Measurements from ENCODE around the gene ARVCF.
A peak's percentile ranks its signal among the peaks of the same experiment; 100 is the strongest.

Gene ARVCF

DNA sequence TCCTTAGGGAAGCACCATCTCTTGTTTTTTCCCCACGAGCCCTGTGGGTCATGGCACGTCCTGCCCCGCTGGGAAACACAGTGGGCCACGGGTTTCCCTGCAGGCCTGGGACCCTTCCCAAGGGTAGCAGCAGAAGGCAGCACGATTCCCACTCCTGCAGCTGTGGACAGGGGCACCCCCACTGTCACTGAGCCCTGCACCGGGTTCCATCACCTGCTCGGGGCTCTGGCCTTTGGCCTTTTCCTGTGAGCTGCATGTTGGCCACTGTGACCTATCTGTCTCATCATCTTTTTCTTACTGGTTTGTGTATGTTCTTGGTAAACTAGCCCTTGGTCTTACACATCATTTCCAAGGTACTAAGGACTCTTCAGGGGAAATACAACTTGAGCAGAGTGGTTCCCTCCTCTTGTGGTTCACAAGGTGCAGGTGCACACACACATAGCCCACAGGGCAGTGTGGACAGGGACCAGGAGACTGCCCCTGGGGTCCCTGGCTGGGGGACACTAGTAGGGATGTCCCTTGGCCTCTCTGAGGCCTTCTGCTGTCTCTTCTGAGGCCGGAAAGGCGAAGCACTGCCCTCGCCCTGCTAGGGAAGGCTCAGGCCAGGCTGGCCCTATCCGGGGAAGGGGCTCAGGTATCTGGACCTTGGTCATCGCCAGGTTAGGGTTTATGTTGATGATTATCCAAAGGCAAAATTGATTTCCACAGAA is 56.0 kb downstream of the ARVCF start:
- Histone ChIP-seq H3K27me3 (ENCODE audit: control insufficient read depth in 1 of 2, insufficient read depth in 2 of 2, low read length in 2 of 2) (no peaks in the 10 kb centered on the region), H3K36me3 (ENCODE audit: control insufficient read depth in 1 of 2, insufficient read depth in 2 of 2, low read length in 2 of 2) (peaks cover 5 to 17% of the 10 kb centered on the region in 2 donors), H3K27ac (ENCODE audit: low read depth, low read length) (no peak overlapping the region), H3K9me3 (ENCODE audit: control insufficient read depth in 1 of 2, low read length in 2 of 2) (no peaks in the 10 kb centered on the region), H3K9ac (ENCODE audit: low read depth in 1 of 2, low read length in 2 of 2) (peak overlapping the region in 1 of 2 donors; percentile 39), H3K4me3 (ENCODE audit: low read depth in 1 of 2, low read length in 2 of 2) (no peak overlapping the region), H3K4me1 (ENCODE audit: control insufficient read depth in 1 of 2, insufficient read depth in 2 of 2, low read length in 2 of 2) (peaks cover 48 to 52% of the 10 kb centered on the region in 2 donors)

DNA sequence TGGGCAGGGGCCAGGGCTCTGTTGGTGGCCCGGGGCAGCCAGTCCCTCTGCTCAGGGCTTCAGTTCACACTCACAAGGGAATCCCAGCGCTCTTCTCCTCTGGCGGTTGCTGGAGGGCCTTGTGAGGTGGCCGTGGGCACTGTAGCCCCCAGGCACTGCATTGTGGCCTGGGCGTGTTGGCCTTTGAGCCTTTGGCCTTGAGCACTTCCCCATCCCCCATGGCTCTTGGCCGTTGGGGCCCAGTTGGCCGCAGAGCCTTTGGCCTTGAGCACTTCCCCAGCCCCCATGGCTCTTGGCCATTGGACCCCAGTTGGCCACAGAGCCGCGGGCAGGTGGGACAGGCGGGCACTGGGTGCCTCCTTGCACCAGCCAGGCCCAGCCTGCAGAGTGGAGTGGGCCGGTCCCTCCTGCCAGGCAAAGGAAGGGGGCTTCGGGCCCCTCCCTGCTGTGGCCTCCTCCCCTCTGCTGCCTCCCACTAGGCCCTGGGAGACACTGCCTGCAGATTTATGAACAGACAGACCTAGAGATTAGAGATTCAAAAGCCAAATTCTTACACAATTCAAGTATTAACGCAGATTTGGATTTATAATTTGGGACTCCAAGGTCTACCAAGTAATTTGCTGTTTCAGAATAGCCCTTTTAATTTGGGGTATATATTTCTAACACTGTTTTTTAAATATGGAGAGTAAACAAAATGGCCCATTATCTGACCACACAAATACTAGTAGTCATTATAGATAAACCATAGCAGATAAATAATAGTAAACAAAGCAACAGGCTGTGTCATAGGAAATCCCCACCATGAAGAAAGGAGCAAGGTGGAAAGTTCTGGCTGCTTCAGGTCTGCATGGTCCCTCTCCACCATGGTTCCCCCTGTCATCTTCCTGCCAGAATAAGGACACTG is 56.8 kb downstream of the ARVCF start:
- Histone ChIP-seq H3K36me3 (ENCODE audit: control insufficient read depth in 1 of 2, insufficient read depth in 2 of 2, low read length in 2 of 2) (peaks cover 5 to 14% of the 10 kb centered on the region in 2 donors), H3K4me1 (ENCODE audit: control insufficient read depth in 1 of 2, insufficient read depth in 2 of 2, low read length in 2 of 2) (peaks cover 47 to 52% of the 10 kb centered on the region in 2 donors), H3K27me3 (ENCODE audit: control insufficient read depth in 1 of 2, insufficient read depth in 2 of 2, low read length in 2 of 2) (no peaks in the 10 kb centered on the region), H3K27ac (ENCODE audit: low read depth, low read length) (no peak overlapping the region), H3K9me3 (ENCODE audit: control insufficient read depth in 1 of 2, low read length in 2 of 2) (no peaks in the 10 kb centered on the region), H3K9ac (ENCODE audit: low read depth in 1 of 2, low read length in 2 of 2) (peak overlapping the region; percentile 39 to 47), H3K4me3 (ENCODE audit: low read depth in 1 of 2, low read length in 2 of 2) (peak overlapping the region; percentile 32 to 35)

DNA sequence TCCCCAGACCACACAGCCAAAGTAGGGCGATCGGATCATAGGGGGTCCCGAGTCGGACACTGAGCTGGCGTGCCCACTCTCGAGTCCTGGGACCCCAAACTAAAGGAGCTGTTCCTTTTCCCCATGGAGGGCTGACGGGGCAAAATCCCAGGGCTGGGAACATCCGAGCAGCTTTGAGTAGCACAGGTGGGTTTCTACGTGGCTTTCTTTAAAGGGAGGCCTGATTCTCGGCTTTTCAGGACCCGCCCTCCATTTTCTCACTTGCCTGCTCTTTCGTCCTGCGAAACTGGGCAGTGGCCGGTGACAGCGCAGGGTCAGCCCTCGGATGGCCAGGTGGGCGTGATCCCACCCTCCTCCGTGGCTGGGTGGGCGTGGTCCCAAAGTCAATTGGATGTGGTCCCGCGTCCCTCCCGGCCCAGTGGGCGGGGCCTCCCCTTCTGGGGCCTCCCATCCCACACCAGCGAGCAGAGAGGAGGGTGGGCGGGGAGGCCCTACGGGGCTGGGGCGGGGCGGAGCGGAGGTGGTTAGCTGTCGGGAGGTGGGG is 57.5 kb downstream of the ARVCF start:
- Histone ChIP-seq H3K4me3 (ENCODE audit: low read depth in 1 of 2, low read length in 2 of 2) (peak overlapping the region; percentile 32 to 47), H3K9ac (ENCODE audit: low read depth in 1 of 2, low read length in 2 of 2) (peak overlapping the region in 1 of 2 donors; percentile 18), H3K27me3 (ENCODE audit: control insufficient read depth in 1 of 2, insufficient read depth in 2 of 2, low read length in 2 of 2) (no peaks in the 10 kb centered on the region), H3K4me1 (ENCODE audit: control insufficient read depth in 1 of 2, insufficient read depth in 2 of 2, low read length in 2 of 2) (peaks cover 40 to 45% of the 10 kb centered on the region in 2 donors), H3K27ac (ENCODE audit: low read depth, low read length) (no peak overlapping the region), H3K9me3 (ENCODE audit: control insufficient read depth in 1 of 2, low read length in 2 of 2) (no peaks in the 10 kb centered on the region), H3K36me3 (ENCODE audit: control insufficient read depth in 1 of 2, insufficient read depth in 2 of 2, low read length in 2 of 2) (peaks cover 4 to 7% of the 10 kb centered on the region in 2 donors)

GRCh38 chr22:19958083-19959042 is 58.3 kb downstream of the ARVCF start:
- no peaks in the 10 kb centered on the region for H3K36me3 ChIP-seq (ENCODE audit: control insufficient read depth in 1 of 2, insufficient read depth in 2 of 2, low read length in 2 of 2)
- H3K27me3 ChIP-seq (ENCODE audit: control insufficient read depth in 1 of 2, insufficient read depth in 2 of 2, low read length in 2 of 2): no peaks in the 10 kb centered on the region
- H3K4me3 ChIP-seq (ENCODE audit: low read depth in 1 of 2, low read length in 2 of 2): no peak overlapping the region
- peaks cover 40 to 42% of the 10 kb centered on the region in 2 donors for H3K4me1 ChIP-seq (ENCODE audit: control insufficient read depth in 1 of 2, insufficient read depth in 2 of 2, low read length in 2 of 2)
- no peak overlapping the region for H3K27ac ChIP-seq (ENCODE audit: low read depth, low read length)
- peak overlapping the region in 1 of 2 donors; percentile 18 for H3K9ac ChIP-seq (ENCODE audit: low read depth in 1 of 2, low read length in 2 of 2)
- no peaks in the 10 kb centered on the region for H3K9me3 ChIP-seq (ENCODE audit: control insufficient read depth in 1 of 2, low read length in 2 of 2)

GRCh38 chr22:19957445-19957844 is 59.2 kb downstream of the ARVCF start:
- H3K36me3 ChIP-seq (ENCODE audit: control insufficient read depth in 1 of 2, insufficient read depth in 2 of 2, low read length in 2 of 2): no peaks in the 10 kb centered on the region
- no peak overlapping the region for H3K27ac ChIP-seq (ENCODE audit: low read depth, low read length)
- no peaks in the 10 kb centered on the region for H3K9me3 ChIP-seq (ENCODE audit: control insufficient read depth in 1 of 2, low read length in 2 of 2)
- H3K4me3 ChIP-seq (ENCODE audit: low read depth in 1 of 2, low read length in 2 of 2): no peak overlapping the region
- H3K27me3 ChIP-seq (ENCODE audit: control insufficient read depth in 1 of 2, insufficient read depth in 2 of 2, low read length in 2 of 2): no peaks in the 10 kb centered on the region
- no peak overlapping the region for H3K9ac ChIP-seq (ENCODE audit: low read depth in 1 of 2, low read length in 2 of 2)
- H3K4me1 ChIP-seq (ENCODE audit: control insufficient read depth in 1 of 2, insufficient read depth in 2 of 2, low read length in 2 of 2): peaks cover 36 to 37% of the 10 kb centered on the region in 2 donors

GRCh38 chr22:19955241-19956128 is 61.1 kb downstream of the ARVCF start:
- H3K9ac ChIP-seq (ENCODE audit: low read depth in 1 of 2, low read length in 2 of 2): no peak overlapping the region
- H3K4me1 ChIP-seq (ENCODE audit: control insufficient read depth in 1 of 2, insufficient read depth in 2 of 2, low read length in 2 of 2): peaks cover 17 to 20% of the 10 kb centered on the region in 2 donors

GRCh38 chr22:19951346-19951745 is 65.3 kb downstream of the ARVCF start:
- Histone ChIP-seq H3K27ac (ENCODE audit: low read depth, low read length) (no peak overlapping the region), H3K4me3 (ENCODE audit: low read depth in 1 of 2, low read length in 2 of 2) (no peak overlapping the region), H3K9ac (ENCODE audit: low read depth in 1 of 2, low read length in 2 of 2) (no peak overlapping the region), H3K27me3 (ENCODE audit: control insufficient read depth in 1 of 2, insufficient read depth in 2 of 2, low read length in 2 of 2) (no peaks in the 10 kb centered on the region), H3K9me3 (ENCODE audit: control insufficient read depth in 1 of 2, low read length in 2 of 2) (no peaks in the 10 kb centered on the region), H3K36me3 (ENCODE audit: control insufficient read depth in 1 of 2, insufficient read depth in 2 of 2, low read length in 2 of 2) (no peaks in the 10 kb centered on the region), H3K4me1 (ENCODE audit: control insufficient read depth in 1 of 2, insufficient read depth in 2 of 2, low read length in 2 of 2) (peaks cover 11 to 14% of the 10 kb centered on the region in 2 donors)

More at GRCh38 chr22:19955241-19956128, 61.1 kb downstream of the ARVCF start:
- no peaks in the 10 kb centered on the region for H3K9me3 ChIP-seq (ENCODE audit: control insufficient read depth in 1 of 2, low read length in 2 of 2)
- no peaks in the 10 kb centered on the region for H3K36me3 ChIP-seq (ENCODE audit: control insufficient read depth in 1 of 2, insufficient read depth in 2 of 2, low read length in 2 of 2)
- no peaks in the 10 kb centered on the region for H3K27me3 ChIP-seq (ENCODE audit: control insufficient read depth in 1 of 2, insufficient read depth in 2 of 2, low read length in 2 of 2)
- H3K27ac ChIP-seq (ENCODE audit: low read depth, low read length): no peak overlapping the region
- H3K4me3 ChIP-seq (ENCODE audit: low read depth in 1 of 2, low read length in 2 of 2): no peak overlapping the region

DNA sequence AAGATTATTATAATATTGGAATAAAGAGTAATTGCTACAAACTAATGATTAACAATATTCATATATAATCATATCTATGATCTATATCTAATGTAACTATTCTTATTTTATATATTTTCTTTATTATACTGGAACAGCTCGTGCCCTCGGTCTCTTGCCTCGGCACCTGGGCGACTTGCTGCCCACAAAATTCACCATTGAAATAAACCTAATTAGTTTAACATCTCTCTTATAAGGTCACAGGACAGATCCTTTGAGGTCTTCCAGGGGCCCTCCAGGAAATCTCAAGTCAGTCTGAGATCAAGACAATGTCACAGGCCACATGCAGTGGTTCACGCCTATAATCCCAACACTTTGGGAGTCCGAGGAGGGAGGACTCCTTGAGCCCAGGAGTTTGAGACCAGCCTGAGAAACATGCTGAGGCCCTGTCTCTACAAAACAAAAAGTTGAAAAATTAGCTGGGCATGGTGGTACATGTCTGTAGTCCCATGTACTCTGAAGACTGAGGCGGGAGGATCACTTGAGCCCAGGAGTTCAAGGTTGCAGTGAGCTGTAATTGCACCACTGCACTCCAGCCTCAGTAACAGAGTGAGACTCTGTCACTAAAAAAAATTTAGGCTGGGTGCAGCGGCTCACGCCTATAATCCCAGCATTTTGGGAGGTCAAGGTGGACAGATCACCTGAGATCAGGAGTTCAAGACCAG is 68.4 kb downstream of the ARVCF start:
- H3K9ac ChIP-seq (ENCODE audit: low read depth in 1 of 2, low read length in 2 of 2): no peak overlapping the region
- H3K27ac ChIP-seq (ENCODE audit: low read depth, low read length): no peak overlapping the region

More for the DNA sequence above, 68.4 kb downstream of the ARVCF start:
- H3K36me3 ChIP-seq (ENCODE audit: control insufficient read depth in 1 of 2, insufficient read depth in 2 of 2, low read length in 2 of 2): no peaks in the 10 kb centered on the region
- H3K9me3 ChIP-seq (ENCODE audit: control insufficient read depth in 1 of 2, low read length in 2 of 2): no peaks in the 10 kb centered on the region
- no peaks in the 10 kb centered on the region for H3K27me3 ChIP-seq (ENCODE audit: control insufficient read depth in 1 of 2, insufficient read depth in 2 of 2, low read length in 2 of 2)
- H3K4me1 ChIP-seq (ENCODE audit: control insufficient read depth in 1 of 2, insufficient read depth in 2 of 2, low read length in 2 of 2): peaks cover 3 to 7% of the 10 kb centered on the region in 2 donors
- H3K4me3 ChIP-seq (ENCODE audit: low read depth in 1 of 2, low read length in 2 of 2): no peak overlapping the region

Data from duodenal mucosa (tissue), 2 donors.